K562 (cell line): Measurements from ENCODE around the gene MT1HL1.

Source experiments
- E2F6 ChIP-seq, 2 experiments: IDR thresholded peaks; 2 replicates each; pipeline ENCODE4 v1.6.1; 2011; ENCODE audit warnings: borderline replicate concordance in 1 of 2, control low read depth in 1 of 2, low read depth in 1 of 2, low read length in 1 of 2, mild to moderate bottlenecking in 1 of 2, mixed read lengths in 1 of 2, moderate library complexity in 1 of 2; ENCODE audit not compliant: insufficient read depth in 1 of 2, insufficient read length in 1 of 2, poor library complexity in 1 of 2, severe bottlenecking in 1 of 2; ENCODE audit errors: extremely low read depth in 1 of 2
- E4F1 ChIP-seq: fragments of 250-450 bp; sonication (Bioruptor Pico); IDR thresholded peaks from 2 replicates; pipeline ENCODE4 v1.5.0; 2021; ENCODE audit warnings: mild to moderate bottlenecking, borderline replicate concordance
- ILK ChIP-seq: fragments of 450-650 bp; IDR thresholded peaks from 2 replicates; pipeline ENCODE4 v1.6.1; 2016; ENCODE audit warnings: missing genetic modification characterization, low read depth, mild to moderate bottlenecking, missing compliant biosample characterization, moderate library complexity, borderline replicate concordance
- TAF1 ChIP-seq: IDR thresholded peaks from 2 replicates; pipeline ENCODE4 v1.6.1; 2011; ENCODE audit warnings: mild to moderate bottlenecking, low read length, moderate library complexity; ENCODE audit not compliant: insufficient read depth, control insufficient read depth, severe bottlenecking; ENCODE audit errors: extremely low read depth

GRCh38 chr1:237016626-237017025 lies 12.4 kb upstream of the MT1HL1 start:
- TF ChIP-seq TAF1 (no peak), ILK (tag) (no peak), E4F1 (CRISPR knock-in tag) (no peak), E2F6 (IDR thresholded peaks at IDR 0.05; ENCODE audit: borderline replicate concordance in 1 of 2, extremely low read depth in 1 of 2, insufficient read depth in 1 of 2, insufficient read length in 1 of 2, low read depth in 1 of 2, low read length in 1 of 2, poor library complexity in 1 of 2, severe bottlenecking in 1 of 2) (no peak)
